Transverse colon (tissue), 4 donors: ENCODE results near the gene CLECL1.
"Not testable (repeated sequence)": the region's sequence is repeated elsewhere in the genome, so short reads cannot be mapped to it uniquely, and the experiment has no call there.

Source experiments
- CTCF ChIP-seq, 5 experiments: fragments of 200-600 bp in 3 of 5; fragments of 450-650 bp in 2 of 5; sonication (generic) in 3 of 5; IDR thresholded peaks; 1 replicate in 2 of 5; 2 replicates in 3 of 5; pipeline ENCODE4 v1.5.1; 2016 to 2017; ENCODE audit warnings: antibody characterized with exemption in 5 of 5, inconsistent platforms in 3 of 5, mild to moderate bottlenecking in 2 of 5, moderate library complexity in 1 of 5
- EP300 ChIP-seq: sonication (generic); formaldehyde crosslinking; IDR thresholded peaks from one replicate; pipeline ENCODE4 v1.6.1; 2017; ENCODE audit warnings: antibody characterized with exemption, low read depth
- POLR2A ChIP-seq: fragments of 450-650 bp; IDR thresholded peaks from one replicate; pipeline ENCODE4 v1.6.1; 2016; ENCODE audit warnings: antibody characterized with exemption, mild to moderate bottlenecking, moderate library complexity
- POLR2AphosphoS5 ChIP-seq, 3 donors: sonication (generic); formaldehyde crosslinking; IDR thresholded peaks; one replicate each; pipeline ENCODE4 v1.6.1; 2016; ENCODE audit warnings: antibody characterized with exemption in 3 of 3

GRCh38 chr12:9739404-9740105 is 6.7 kb upstream of the CLECL1 start:
- not testable (repeated sequence) for TF ChIP-seq CTCF (IDR thresholded peaks at IDR 0.05); POLR2A; EP300; POLR2AphosphoS5 (IDR thresholded peaks at IDR 0.05)
